HG03060 (cell line): Measurements from ENCODE around the gene FLYWCH1.

Experiments used
- ATAC-seq: cut with Tn5 transposase; IDR thresholded peaks from one replicate; pipeline ENCODE4 v1.9.1; 2021; ENCODE audit warnings: low read depth, moderate number of reproducible peaks; ENCODE audit not compliant: unreplicated experiment

FLYWCH1 gene

DNA sequence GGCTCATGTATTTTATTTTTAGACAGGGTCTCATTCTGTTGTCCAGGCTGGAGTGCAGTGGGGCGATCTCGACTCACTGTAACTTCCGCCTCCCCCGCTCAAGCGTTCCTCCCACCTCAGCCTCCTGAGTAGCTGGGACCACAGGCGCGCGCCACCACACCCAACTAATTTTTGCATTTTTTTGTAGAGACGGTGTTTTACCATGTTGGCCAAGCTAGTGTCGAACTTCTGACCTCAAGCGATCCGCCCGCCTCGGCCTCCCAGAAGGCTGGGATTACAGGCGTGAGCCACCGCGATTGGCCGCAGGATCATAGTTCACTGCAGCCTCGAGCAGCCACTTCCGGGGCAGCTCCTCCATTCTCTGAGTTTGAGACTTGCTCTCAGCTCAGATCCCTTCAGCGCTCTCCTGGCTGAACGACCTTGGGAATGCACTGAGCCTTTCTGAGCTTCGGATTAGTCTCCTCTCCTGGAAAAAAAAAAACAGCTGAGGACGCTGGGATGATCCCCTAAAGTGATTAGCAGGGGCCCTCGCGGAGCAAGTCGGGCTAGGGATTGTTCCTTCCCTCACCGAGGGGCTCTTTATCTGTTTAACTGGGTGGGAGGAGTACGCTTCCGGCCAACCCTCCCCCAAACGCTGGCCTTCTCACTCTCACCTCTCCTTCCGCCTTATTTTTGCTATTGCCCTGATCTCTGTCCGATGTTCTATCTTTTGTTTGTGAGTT lies 69.6 kb downstream of the FLYWCH1 start:
- ATAC-seq: no peak

DNA sequence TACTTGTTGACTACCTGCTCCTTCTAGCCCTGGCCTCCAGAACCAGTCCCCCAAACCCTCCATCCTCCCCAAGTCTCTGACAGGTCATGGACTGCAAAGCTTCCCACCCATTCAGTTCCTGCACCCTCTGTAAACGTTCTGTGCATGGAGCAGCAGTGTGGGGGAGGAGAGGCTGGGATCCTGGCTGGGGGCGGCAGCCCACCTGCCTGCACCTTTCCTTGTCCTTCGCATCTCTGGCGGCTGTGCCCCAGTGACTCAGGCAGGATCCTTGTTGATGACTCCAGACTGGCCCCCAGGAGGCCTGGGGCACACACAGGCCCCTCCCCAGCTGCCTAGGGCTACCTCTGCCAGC lies 70.1 kb downstream of the FLYWCH1 start:
- no peak for ATAC-seq

DNA sequence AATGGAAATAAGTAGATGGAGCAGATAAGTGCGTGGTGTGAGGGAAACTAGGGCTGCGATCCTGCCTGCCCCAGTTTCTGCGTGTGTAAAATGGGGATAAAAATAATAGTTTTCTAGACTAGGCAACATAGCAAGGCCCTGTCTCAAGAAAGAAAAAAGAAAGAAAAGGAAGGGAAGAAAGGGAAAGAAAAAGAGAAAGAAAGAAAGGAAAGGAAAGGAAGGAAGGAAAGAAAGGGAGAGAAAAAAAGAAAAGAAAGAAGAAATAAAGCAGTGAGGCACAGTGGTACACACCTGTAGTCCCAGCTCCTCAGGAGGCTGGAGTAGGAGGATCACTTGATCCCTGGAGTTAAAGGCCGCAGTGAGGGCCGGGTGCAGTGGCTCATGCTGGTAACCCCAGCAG lies 70.7 kb downstream of the FLYWCH1 start:
- ATAC-seq: no peak

DNA sequence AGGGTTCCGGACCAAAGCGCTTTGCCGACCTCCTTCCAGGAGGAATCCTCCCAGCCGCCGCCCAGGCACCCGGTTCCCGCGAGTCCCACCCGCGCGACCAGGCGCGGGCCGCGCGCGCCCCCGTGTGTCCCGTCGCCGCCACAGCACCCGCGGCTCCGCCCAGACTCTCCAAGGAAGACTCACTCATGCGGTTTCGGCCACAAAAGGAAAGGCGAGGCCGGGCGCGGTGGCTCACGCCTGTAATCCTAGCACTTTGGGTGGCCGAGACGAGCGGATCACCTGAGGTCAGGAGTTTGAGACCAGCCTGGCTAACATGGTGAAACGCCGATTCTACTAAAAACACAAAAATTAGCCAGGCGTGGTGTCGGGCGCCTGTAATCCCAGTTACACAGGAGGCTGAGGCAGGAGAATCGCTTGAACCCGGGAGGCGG lies 72.0 kb downstream of the FLYWCH1 start:
- ATAC-seq: no peak

DNA sequence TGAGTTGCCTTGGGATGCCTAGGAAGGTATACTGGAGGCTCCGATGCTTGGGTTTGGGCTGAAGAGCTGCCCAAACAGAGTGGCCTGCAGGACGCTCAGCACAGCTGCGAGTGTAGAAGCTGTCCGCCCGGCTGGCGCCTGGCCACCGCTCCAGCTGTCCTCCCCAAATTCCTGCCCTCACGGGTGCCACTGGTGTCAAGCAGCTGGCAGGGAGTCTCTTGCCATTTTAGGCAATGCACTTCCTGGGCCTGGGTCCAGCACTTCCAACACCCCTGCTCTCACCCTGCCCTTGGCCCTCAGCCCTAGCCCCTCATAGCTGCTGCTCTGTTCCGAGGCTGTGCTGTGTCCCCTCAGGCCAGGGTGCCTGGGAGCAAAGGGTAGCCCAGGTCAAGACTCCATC lies 73.7 kb downstream of the FLYWCH1 start:
- no peak for ATAC-seq

DNA sequence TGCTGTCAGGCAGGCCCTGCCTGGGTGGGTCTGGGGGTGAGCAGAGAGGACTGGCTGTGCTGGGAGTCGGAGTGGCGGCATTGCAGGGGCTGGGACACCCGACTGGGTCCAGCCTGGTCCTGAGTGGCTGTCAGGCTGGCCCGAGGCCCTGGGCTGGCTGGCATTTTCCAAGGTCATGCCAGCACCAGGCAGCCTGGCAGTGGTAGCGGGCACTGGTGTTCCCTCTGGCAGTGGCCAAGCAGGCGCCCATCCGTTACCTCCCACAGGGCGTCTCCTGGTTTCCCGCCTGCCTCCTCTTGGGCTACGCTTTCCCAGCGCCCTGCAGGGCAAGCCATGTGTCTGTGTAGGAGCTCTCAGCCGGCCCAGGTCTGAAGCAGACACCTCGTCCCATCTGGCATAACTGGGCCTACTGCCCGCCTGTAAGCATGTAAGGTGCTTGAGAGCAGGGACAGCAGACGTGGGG lies 74.2 kb downstream of the FLYWCH1 start:
- no peak for ATAC-seq

DNA sequence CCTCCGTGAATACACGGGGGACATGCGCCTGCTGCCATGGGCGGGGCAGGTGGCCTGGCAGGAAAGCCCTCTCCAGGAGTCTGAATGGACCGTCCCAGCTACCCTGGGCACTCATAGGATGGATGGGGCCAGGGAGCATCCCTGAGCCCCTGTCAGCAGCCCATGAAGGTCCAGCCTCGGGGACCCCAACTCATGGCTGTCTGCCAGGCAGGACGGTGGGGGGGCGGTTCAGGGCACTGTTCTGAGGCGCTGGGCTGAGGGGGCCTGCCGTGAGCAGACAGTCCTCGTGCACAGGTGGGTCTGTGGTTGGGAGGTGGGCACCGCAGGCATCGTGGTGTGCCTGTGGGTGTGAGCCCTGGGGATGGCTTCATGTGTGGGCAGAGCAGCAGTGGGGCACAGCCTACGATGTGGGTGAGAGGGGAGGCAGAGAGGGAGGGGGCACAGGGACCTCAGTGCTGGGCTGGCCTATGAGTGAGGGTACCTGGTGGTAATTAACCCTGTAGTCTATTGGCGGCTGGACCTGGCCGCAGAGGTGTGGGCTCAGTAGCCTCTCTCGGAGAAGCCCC lies 75.0 kb downstream of the FLYWCH1 start:
- ATAC-seq: no peak

DNA sequence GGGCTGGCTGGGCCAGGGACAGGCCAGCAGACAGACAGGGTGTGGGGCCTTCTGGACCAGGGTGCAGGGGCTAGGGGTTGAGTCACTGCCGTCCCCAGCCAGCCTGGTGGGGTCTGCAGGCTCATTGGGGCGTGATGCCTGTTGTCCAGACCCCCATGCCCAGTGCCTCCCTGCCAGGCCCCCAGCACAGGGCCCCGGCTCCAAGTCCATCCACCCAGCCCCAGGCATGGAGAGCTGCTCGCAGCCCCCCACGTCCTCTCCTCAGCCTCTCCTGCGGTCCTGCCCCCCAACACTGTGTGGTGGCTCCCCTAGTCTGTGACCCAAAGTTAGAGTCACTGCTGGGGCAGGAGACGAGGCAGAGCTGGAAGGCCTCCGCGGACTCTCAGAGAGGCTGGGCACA lies 75.6 kb downstream of the FLYWCH1 start:
- no peak for ATAC-seq

DNA sequence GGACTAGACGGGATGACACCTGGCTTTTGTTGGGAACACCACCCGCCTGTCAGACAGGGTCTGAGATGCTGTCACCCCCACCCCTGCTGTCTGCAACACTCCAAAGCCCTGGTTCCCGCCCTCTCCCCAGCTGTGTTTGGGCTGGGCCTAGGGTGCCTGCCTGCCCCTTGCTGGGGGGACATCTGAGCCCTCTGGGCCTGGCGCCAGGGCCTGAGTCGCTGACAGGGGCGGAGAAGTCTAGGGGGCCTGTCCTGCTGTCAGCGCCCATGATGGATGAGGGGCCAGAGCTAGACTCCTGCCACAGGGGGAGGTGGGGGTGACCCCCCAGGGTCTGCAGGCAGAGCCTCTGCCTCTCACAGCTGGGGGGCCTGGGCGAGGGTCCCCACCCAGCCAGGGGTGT lies 76.1 kb downstream of the FLYWCH1 start:
- ATAC-seq: no peak

DNA sequence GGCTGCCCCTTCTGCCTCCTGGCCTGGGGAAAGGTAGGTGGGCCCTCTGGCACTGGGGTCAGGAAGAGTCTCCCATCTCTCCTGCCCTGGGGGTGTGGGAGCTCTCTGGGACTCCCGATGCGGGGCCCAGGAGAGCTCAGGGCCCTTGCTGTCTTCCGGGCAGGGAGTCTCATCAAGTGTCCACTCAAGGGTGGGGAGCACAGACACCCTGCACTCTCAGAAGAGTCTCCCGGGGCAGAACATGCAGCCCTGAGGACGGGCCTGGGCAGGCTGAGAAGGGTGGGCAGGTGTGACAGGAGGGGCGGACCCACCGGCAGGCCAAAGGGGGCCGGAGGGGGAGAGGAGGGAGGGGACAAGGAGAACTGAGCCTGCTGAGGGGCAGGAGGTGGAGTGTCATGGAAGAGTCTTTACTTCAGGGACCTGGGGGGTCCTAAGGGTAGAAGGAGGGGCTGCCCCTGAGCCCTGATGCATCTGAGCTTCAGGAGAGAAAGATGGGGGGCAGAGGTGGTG lies 76.9 kb downstream of the FLYWCH1 start:
- ATAC-seq: no peak

DNA sequence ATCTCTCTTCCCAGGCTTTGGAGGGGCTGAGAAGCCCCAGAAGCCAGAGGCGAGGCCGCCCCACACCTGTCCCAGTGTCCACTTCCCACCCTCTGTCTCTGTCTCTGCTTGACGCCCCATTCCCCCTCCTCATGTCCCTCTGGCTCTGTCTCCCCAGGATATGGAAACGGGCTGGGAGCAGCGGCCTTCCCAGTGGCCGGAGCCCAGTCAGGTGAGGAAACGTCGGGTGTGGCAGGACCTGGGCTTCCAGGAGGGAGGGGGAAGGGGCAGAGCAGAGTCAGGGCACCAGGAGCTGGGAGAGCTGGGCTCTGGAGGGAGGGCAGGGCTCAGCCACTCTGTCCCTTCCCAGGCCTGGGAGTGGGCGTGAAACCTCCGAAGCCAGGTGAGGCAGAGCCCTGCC lies 79.2 kb downstream of the FLYWCH1 start:
- ATAC-seq: no peak

DNA sequence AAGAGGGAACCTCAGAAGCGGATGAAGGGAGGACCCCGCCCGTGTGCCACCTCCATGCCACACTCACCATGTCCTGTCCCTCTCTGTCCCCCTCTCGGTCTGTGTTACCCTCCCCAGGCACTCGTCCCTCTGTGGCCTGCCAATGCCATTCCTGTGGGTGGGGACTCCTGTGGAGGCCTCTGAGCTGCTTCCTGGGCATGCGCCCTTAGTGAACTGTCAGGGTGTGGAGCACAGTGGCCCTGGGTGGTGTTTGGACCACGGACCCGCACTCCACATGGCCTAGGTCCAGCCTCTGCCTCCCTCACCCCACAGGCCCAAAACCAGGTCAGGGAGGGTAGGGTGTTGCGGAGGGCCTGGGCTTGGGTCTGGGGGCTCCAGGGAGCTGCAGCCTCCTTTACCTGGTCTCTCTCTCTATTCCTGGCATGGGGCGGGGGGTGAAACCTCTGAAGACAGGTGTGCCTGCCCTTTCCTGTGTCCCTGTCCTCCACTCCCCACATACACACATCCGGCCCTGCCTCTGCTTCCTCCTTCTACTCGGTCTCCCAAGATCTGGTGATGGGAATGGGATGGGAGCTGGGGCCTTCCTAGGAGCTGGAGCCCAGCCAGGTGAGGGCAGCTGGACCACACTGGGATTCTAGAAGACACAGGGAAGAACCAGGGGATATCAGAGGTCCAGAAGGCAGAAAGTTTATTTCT lies 80.0 kb downstream of the FLYWCH1 start:
- ATAC-seq: no peak

DNA sequence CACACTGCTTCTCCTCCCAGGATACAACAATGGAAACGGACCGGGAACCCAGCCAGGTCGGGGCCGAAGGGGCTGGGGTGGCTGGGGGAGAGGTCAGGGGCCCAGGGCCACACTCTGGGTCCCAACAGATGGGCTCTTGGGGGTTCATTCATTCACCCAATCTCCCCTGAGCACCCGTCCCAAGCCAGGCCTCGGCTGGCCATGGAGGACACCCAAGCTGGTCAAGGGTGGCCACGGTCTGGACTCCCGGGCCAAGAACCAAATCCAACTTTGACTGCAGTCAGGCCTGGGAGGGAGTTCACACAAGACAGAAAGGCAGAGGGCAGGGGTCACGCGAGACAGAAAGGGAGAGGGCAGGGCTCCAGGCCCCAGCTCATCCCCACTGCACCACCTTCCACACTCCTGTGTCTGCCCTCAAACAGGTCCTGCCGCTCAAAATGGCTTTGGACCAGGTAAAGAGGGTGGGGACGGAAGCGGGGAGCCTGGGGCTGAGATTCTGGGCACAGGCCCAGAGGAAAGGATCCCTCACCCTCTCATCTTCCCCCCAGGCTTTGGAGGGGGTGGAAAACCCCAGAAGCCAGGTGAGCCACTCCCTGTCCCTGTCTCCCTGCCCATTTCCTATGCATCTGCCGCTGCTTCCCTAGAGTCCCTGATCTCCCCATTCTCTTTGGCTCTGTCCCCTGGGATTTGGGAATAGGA lies 80.8 kb downstream of the FLYWCH1 start:
- no peak for ATAC-seq

DNA sequence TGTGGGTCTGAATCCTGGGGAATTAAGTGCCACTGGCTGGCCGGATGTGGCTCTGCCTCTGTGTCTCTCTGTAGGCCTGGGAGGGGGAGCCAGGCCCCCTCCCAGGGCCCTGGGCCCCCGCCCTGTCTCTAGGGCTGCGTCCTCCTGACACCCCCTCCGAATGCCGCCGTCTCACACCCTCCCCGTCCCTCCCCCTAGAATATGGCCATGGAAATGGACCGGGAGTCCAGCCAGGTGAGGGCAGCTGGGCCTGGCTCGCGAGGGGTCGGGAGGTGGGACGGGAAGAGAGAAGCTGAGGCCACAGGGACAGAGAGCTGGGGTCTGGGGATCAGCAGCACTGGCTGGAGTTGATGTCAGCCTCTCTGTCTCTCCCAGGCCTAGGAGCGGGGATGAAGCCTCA lies 84.6 kb downstream of the FLYWCH1 start:
- no peak for ATAC-seq

DNA sequence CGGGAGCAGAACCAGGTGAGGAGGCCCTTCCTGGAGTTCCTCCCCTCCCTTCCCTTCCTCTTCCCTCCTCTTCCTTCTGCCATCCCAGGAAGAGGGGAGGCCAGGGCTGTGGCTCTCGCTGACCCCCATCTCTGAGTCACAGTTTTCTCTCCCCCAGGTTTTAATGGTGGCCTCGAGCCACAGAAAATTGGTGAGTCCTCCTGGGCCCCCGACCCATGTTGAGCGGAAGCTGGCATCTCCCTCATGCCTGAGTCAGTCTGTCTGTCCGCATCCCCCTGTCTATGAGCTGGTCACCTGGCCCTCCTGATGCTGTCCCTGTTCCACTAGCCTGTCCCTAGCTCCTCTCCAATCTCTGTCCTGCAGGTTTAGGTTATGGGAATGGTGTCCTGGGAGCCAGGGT lies 88.2 kb downstream of the FLYWCH1 start:
- ATAC-seq: no peak

DNA sequence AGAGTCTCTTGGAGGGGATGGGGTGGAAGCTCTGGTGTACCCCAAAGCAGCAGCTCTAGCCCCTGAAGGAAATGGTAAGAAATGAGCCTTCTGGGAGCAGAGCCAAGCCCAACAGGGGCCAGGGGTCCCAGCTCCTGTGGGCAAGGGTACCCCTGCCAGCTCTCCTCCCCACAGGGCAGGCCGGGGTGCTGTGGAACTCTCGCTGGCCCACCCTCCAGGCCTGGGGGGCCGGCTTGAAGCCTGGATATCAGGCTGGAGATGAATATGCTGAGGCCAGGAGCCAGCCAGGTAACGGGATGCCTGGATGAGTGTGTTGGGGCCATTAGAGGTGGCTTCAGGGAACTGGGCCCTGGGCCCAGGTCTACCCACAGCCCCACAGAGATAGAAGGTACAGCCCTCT lies 88.8 kb downstream of the FLYWCH1 start:
- no peak for ATAC-seq
